GM23338 (cell line): ENCODE measurements around the gene OR7A5. TPM values are rescaled to one million over a fixed set of nuclear protein-coding genes. Genes with fewer than 3 reads are reported as not detected.
A peak's percentile ranks its signal among the peaks of the same experiment; 100 is the strongest.

Source experiments
- polyA plus RNA-seq: library from polyadenylated mRNA; unstranded; fragments of >200 nt; fragmentation: Nextera tagmentation; extraction: Ambion mirVana; gene quantifications from 2 replicates; pipeline ENCODE4 v1.2.1, GENCODE V29; 2016
- small RNA-seq: library from RNA; depleted of rRNA; stranded (forward); fragments of <200 nt; gene quantifications from one replicate; pipeline ENCODE3, GENCODE V24; 2014; ENCODE audit warnings: low replicate concordance
- total RNA-seq: library from RNA; depleted of rRNA; stranded (reverse); fragments of >200 nt; shearing (Covaris generic); gene quantifications from 2 replicates; pipeline ENCODE4 v1.2.3, GENCODE V29; 2014; rRNA removed

OR7A5 gene
- total and polyA plus RNA-seq, 2 experiments from 2014 or later, result not detected

Small RNA genes within 50 kb of the gene (small RNA-seq; reads per million reads assigned to genes)
- gene AC005255.1, result 0.42 reads per million, percentile 28 among the genes with 10 or more reads in this experiment

Other genes starting within 250 kb of the OR7A5 start
- not detected in 2 replicates for gene ADGRE3, start 160.3 kb downstream of the OR7A5 start, total RNA-seq
- not detected in 2 replicates for gene ADGRE3, start 160.3 kb downstream of the OR7A5 start, polyA plus RNA-seq
- 9.1 and 21.6 TPM in 2 replicates for gene ZNF333, start 145.1 kb downstream of the OR7A5 start, total RNA-seq
- gene ZNF333, start 145.1 kb downstream of the OR7A5 start, polyA plus RNA-seq, result 4.3 and 7.2 TPM in 2 replicates
- gene ADGRE2, start 56.6 kb downstream of the OR7A5 start, total RNA-seq, result 2.4 and 2.9 TPM in 2 replicates
- gene ADGRE2, start 56.6 kb downstream of the OR7A5 start, polyA plus RNA-seq, result 2.3 and 2.4 TPM in 2 replicates
- gene OR7C1, start within 50 bp of the OR7A5 start, total RNA-seq, result not detected in 2 replicates
- gene OR7C1, start within 50 bp of the OR7A5 start, polyA plus RNA-seq, result 0.03 TPM in 2 replicates
- gene OR7A10, start 13.7 kb upstream of the OR7A5 start, total RNA-seq, result not detected in 2 replicates
- gene OR7A10, start 13.7 kb upstream of the OR7A5 start, polyA plus RNA-seq, result not detected in 2 replicates
- gene OR7A17, start 50.9 kb upstream of the OR7A5 start, total RNA-seq, result not detected in 2 replicates
- not detected in 2 replicates for gene OR7A17, start 50.9 kb upstream of the OR7A5 start, polyA plus RNA-seq
- not detected in 2 replicates for gene OR7C2, start 106.3 kb upstream of the OR7A5 start, total RNA-seq
- gene OR7C2, start 106.3 kb upstream of the OR7A5 start, polyA plus RNA-seq, result not detected in 2 replicates
- gene SLC1A6, start 144.7 kb upstream of the OR7A5 start, total RNA-seq, result 18.5 and 37.3 TPM in 2 replicates
- 10.1 and 12.6 TPM in 2 replicates for gene SLC1A6, start 144.7 kb upstream of the OR7A5 start, polyA plus RNA-seq
- not detected in 2 replicates for gene CASP14, start 214.3 kb upstream of the OR7A5 start, total RNA-seq
- not detected in 2 replicates for gene CASP14, start 214.3 kb upstream of the OR7A5 start, polyA plus RNA-seq
- not detected in 2 replicates for gene OR1I1, start 247.0 kb upstream of the OR7A5 start, total RNA-seq
- not detected in 2 replicates for gene OR1I1, start 247.0 kb upstream of the OR7A5 start, polyA plus RNA-seq